Activated CD4-positive, alpha-beta memory T cell treated with anti-CD3 and anti-CD28 coated beads, Interleukin-2, amount 10 ng/mL, durations not matched to agents 7 days and 5 days (primary cell): ENCODE data around the gene FAM117B. TPM values are rescaled to one million over a fixed set of nuclear protein-coding genes. Genes with fewer than 3 reads are reported as not detected.

Source experiments
- CTCF ChIA-PET: fragments of 350-600 bp; sonication (Branson Sonifier 250); formaldehyde crosslinking; loops from one replicate; lab custom pipeline; 2021; ENCODE audit warnings: antibody characterized with exemption, inconsistent platforms; lab: Charles Lee
- POLR2A ChIA-PET: fragments of 350-600 bp; sonication (Branson Sonifier 250); formaldehyde crosslinking; loops from one replicate; lab custom pipeline; 2021; ENCODE audit warnings: antibody characterized with exemption; lab: Charles Lee
- DNase-seq: peaks from one replicate; pipeline ENCODE4 v3.0.0-alpha.2; 2020
- H3K27ac Mint-ChIP-seq: one replicate; pipeline ENCODE4 v1.8.0; 2021; ENCODE audit warnings: mild to moderate bottlenecking, mixed read lengths
- H3K27me3 Mint-ChIP-seq: one replicate; pipeline ENCODE4 v1.8.0; 2021; ENCODE audit warnings: mixed read lengths
- H3K36me3 Mint-ChIP-seq: one replicate; pipeline ENCODE4 v1.8.0; 2021; ENCODE audit warnings: low read depth, mixed read lengths
- H3K4me1 Mint-ChIP-seq: one replicate; pipeline ENCODE4 v1.8.0; 2021; ENCODE audit warnings: mixed read lengths
- H3K4me3 Mint-ChIP-seq: one replicate; pipeline ENCODE4 v1.8.0; 2021; ENCODE audit warnings: mild to moderate bottlenecking, mixed read lengths
- H3K9me3 Mint-ChIP-seq: one replicate; pipeline ENCODE4 v1.8.0; 2021; ENCODE audit warnings: mixed read lengths
- total RNA-seq, 2 experiments: library from RNA; stranded (reverse); gene quantifications; one replicate each; pipeline ENCODE4 v1.2.3, GENCODE V29; 2021

Gene FAM117B
- total RNA-seq, 2 experiments from 2014 or later, result 4.3 to 5.2 TPM

DNA sequence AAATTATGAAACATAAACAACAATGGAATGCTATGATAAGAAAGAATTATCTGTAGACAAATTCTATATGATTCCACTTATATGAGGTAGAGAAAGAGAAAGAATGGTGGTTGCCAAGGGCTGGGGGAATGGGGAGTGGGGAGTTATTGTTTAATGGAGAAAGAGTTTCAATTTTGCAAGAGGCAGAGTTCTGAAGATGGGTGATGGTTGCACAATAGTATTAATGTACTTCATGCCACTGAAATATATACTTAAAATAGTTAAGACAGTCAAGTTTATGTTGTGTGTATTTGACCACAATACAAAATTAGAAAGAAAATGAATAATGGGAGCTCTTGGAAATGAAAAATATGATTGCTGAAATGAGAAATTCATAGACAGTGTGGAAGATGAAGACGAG lies 22.6 kb upstream of the FAM117B start:
- CTCF ChIA-PET, result no interaction called here
- POLR2A ChIA-PET, result no interaction called here
- H3K4me3 Mint-ChIP-seq, result no peak overlapping the region
- DNase-seq, result no peak
- H3K27ac Mint-ChIP-seq, result no peak overlapping the region
- no peaks in the 10 kb centered on the region for H3K27me3 Mint-ChIP-seq
- H3K9me3 Mint-ChIP-seq, result no peaks in the 10 kb centered on the region
- peaks cover 6% of the 10 kb centered on the region for H3K4me1 Mint-ChIP-seq
- H3K36me3 Mint-ChIP-seq, result no peaks in the 10 kb centered on the region

GRCh38 chr2:202613479-202613878 lies 21.3 kb upstream of the FAM117B start:
- no peaks in the 10 kb centered on the region for H3K36me3 Mint-ChIP-seq
- no peaks in the 10 kb centered on the region for H3K9me3 Mint-ChIP-seq
- no peak for DNase-seq
- H3K27me3 Mint-ChIP-seq, result no peaks in the 10 kb centered on the region
- H3K4me3 Mint-ChIP-seq, result no peak overlapping the region
- peaks cover 6% of the 10 kb centered on the region for H3K4me1 Mint-ChIP-seq
- CTCF ChIA-PET, result interaction anchor here (0.7 kb wide), 2 partner anchors 542 to 543 kb away, joined by 3 read pairs; no protein-coding TSS in a partner anchor
- POLR2A ChIA-PET, result no interaction called here
- no peak overlapping the region for H3K27ac Mint-ChIP-seq

- Mint-ChIP-seq H3K27ac (no peak overlapping the region), H3K4me3 (no peak overlapping the region), H3K36me3 (no peaks in the 10 kb centered on the region), H3K4me1 (no peaks in the 10 kb centered on the region), H3K9me3 (no peaks in the 10 kb centered on the region), H3K27me3 (no peaks in the 10 kb centered on the region)
- CTCF ChIA-PET, result no interaction called here
- POLR2A ChIA-PET, result no interaction called here
- DNase-seq, result no peak
Measured at GRCh38 chr2:202624133-202624532, 10.6 kb upstream of the FAM117B start.

DNA sequence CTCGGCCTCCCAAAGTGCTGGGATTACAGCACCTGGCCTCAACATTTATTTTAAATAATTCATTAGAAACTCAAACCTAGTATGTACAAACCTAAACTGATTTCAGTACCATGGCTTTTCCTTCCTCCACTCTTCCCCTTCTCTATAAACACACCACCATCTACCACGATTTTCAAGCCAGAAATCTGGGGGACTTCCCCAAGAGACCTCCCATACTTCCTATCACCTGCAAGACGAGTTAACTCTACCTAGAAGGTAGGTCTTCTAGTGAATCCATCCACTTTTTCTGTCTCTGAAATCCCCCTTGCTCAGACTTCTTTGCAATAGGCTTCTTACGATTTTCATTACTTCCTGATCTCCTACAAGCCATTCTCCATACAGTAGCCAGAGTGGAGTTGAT lies 7.7 kb upstream of the FAM117B start:
- Mint-ChIP-seq H3K36me3 (no peaks in the 10 kb centered on the region), H3K4me3 (no peak overlapping the region), H3K27me3 (no peaks in the 10 kb centered on the region), H3K4me1 (no peaks in the 10 kb centered on the region), H3K27ac (no peak overlapping the region), H3K9me3 (no peaks in the 10 kb centered on the region)
- DNase-seq, result no peak
- CTCF ChIA-PET, result no interaction called here
- POLR2A ChIA-PET, result no interaction called here

- H3K4me1 Mint-ChIP-seq, result peaks cover 3% of the 10 kb centered on the region
- no peak overlapping the region for H3K27ac Mint-ChIP-seq
- CTCF ChIA-PET, result no interaction called here
- no peaks in the 10 kb centered on the region for H3K27me3 Mint-ChIP-seq
- no peaks in the 10 kb centered on the region for H3K9me3 Mint-ChIP-seq
- no peak overlapping the region for H3K4me3 Mint-ChIP-seq
- POLR2A ChIA-PET, result no interaction called here
- no peaks in the 10 kb centered on the region for H3K36me3 Mint-ChIP-seq
- DNase-seq, result no peak
Measured at GRCh38 chr2:202628646-202629198, 6.0 kb upstream of the FAM117B start.

GRCh38 chr2:202632682-202633290 lies 2.0 kb upstream of the FAM117B start:
- Mint-ChIP-seq H3K27ac (no peak overlapping the region), H3K4me1 (peaks cover 23% of the 10 kb centered on the region), H3K9me3 (no peaks in the 10 kb centered on the region), H3K36me3 (no peaks in the 10 kb centered on the region), H3K27me3 (no peaks in the 10 kb centered on the region), H3K4me3 (no peak overlapping the region)
- no peak for DNase-seq
- ChIA-PET CTCF (interaction anchor here (1.6 kb wide), 1 partner anchor 238 kb away, joined by 7 read pairs; the partner anchor contains the start of gene ICA1L), POLR2A (no interaction called here)

DNA sequence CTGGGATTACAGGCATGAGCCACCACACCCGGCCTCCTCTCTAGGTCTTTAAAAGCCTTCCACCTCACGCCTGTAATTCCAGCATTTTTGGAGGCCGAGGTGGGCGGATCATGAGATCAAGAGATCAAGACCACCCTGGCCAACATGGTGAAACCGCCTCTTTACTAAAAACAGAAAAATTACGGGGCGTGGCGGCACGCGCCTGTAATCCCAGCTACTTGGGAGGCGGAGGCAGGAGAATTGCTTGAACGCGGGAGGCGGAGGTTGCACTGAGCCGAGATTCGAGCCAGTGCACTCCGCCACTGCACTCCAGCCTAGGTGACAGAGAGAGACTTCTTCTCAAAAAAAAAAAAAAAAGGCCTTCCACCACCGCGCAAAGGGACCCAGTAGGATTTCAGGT lies 1.3 kb upstream of the FAM117B start:
- no peaks in the 10 kb centered on the region for H3K36me3 Mint-ChIP-seq
- no peaks in the 10 kb centered on the region for H3K9me3 Mint-ChIP-seq
- DNase-seq, result no peak
- POLR2A ChIA-PET, result interaction anchor here (0.7 kb wide), 1 partner anchor 278 kb away, joined by 3 read pairs; the partner anchor contains the start of gene WDR12
- peaks cover 28% of the 10 kb centered on the region for H3K4me1 Mint-ChIP-seq
- H3K27me3 Mint-ChIP-seq, result no peaks in the 10 kb centered on the region
- no peak overlapping the region for H3K27ac Mint-ChIP-seq
- CTCF ChIA-PET, result no interaction called here
- H3K4me3 Mint-ChIP-seq, result no peak overlapping the region

- ChIA-PET POLR2A (interaction anchor here (1.0 to 2.6 kb wide), 9 partner anchors 8 to 1236 kb away, joined by 3 to 20 read pairs (median 6); partner anchors contain the start of genes CYP20A1, ICA1L and NBEAL1), CTCF (interaction anchor here (0.9 to 1.8 kb wide), 3 partner anchors 11 to 603 kb away, joined by 3 to 4 read pairs (median 4); partner anchors contain the start of gene CYP20A1)
- Mint-ChIP-seq H3K36me3 (no peaks in the 10 kb centered on the region), H3K9me3 (no peaks in the 10 kb centered on the region), H3K27ac (peak overlapping the region; percentile 79), H3K27me3 (no peaks in the 10 kb centered on the region), H3K4me1 (peaks cover 42% of the 10 kb centered on the region), H3K4me3 (peak overlapping the region; percentile 92)
- peak; percentile 84 for DNase-seq
Measured at GRCh38 chr2:202635428-202636212, 851 bp downstream of the FAM117B start.

- no peaks in the 10 kb centered on the region for H3K9me3 Mint-ChIP-seq
- H3K27ac Mint-ChIP-seq, result peak overlapping the region; percentile 79
- peaks cover 45% of the 10 kb centered on the region for H3K4me1 Mint-ChIP-seq
- CTCF ChIA-PET, result interaction anchor here (0.9 to 1.8 kb wide), 3 partner anchors 11 to 603 kb away, joined by 3 to 4 read pairs (median 3); partner anchors contain the start of gene CYP20A1
- no peak for DNase-seq
- H3K27me3 Mint-ChIP-seq, result no peaks in the 10 kb centered on the region
- H3K4me3 Mint-ChIP-seq, result peak overlapping the region; percentile 70
- H3K36me3 Mint-ChIP-seq, result peaks cover 2% of the 10 kb centered on the region
- POLR2A ChIA-PET, result interaction anchor here (1.0 to 2.6 kb wide), 7 partner anchors 8 to 1236 kb away, joined by 3 to 20 read pairs (median 6); partner anchors contain the start of genes CYP20A1 and NBEAL1
Measured at GRCh38 chr2:202636213-202636513, 1.4 kb downstream of the FAM117B start.

GRCh38 chr2:202638721-202639120 lies 4.0 kb downstream of the FAM117B start:
- H3K27ac Mint-ChIP-seq, result no peak overlapping the region
- ChIA-PET CTCF (interaction anchor here (0.9 kb wide), 1 partner anchor 51 kb away, joined by 3 read pairs; no protein-coding TSS in a partner anchor), POLR2A (no interaction called here)
- no peak overlapping the region for H3K4me3 Mint-ChIP-seq
- no peaks in the 10 kb centered on the region for H3K9me3 Mint-ChIP-seq
- H3K4me1 Mint-ChIP-seq, result peaks cover 46% of the 10 kb centered on the region
- DNase-seq, result no peak
- peaks cover 2% of the 10 kb centered on the region for H3K36me3 Mint-ChIP-seq
- H3K27me3 Mint-ChIP-seq, result no peaks in the 10 kb centered on the region

- no peak overlapping the region for H3K27ac Mint-ChIP-seq
- peaks cover 2% of the 10 kb centered on the region for H3K36me3 Mint-ChIP-seq
- no peak for DNase-seq
- no peaks in the 10 kb centered on the region for H3K27me3 Mint-ChIP-seq
- ChIA-PET POLR2A (no interaction called here), CTCF (interaction anchor here (0.9 kb wide), 1 partner anchor 51 kb away, joined by 3 read pairs; no protein-coding TSS in a partner anchor)
- H3K4me3 Mint-ChIP-seq, result no peak overlapping the region
- H3K4me1 Mint-ChIP-seq, result peaks cover 43% of the 10 kb centered on the region
- H3K9me3 Mint-ChIP-seq, result no peaks in the 10 kb centered on the region
Measured at GRCh38 chr2:202639231-202639630, 4.5 kb downstream of the FAM117B start.

DNA sequence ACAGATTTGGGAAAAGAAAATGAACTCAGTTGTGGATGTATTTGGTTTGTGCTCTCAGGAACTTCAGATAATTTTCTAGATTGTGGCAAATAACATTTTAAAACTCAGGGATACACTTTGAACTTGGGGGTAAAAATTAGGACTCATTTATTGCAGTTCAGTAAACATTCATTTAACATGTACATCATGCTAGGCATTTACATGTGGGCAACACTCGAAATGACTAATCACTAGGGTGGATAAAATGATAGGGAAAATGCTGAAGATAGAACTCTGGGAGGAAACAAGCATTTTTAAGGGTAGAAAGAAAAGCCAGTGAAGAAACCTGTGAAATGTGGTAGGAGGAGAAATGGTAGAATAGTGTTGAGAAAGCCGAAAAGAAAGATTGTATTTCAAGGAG lies 7.8 kb downstream of the FAM117B start:
- Mint-ChIP-seq H3K36me3 (peaks cover 4% of the 10 kb centered on the region), H3K9me3 (no peaks in the 10 kb centered on the region), H3K4me1 (peaks cover 38% of the 10 kb centered on the region), H3K4me3 (no peak overlapping the region), H3K27ac (no peak overlapping the region), H3K27me3 (no peaks in the 10 kb centered on the region)
- ChIA-PET CTCF (no interaction called here), POLR2A (interaction anchor here (1.2 to 3.1 kb wide), 2 partner anchors 8 to 11 kb away, joined by 3 to 20 read pairs; partner anchors contain the start of gene FAM117B)
- DNase-seq, result no peak
